HG02973 (cell line): ENCODE measurements around the gene CLIC5.
"Not testable (repeated sequence)": the region's sequence is repeated elsewhere in the genome, so short reads cannot be mapped to it uniquely, and the experiment has no call there.

Experiments
- ATAC-seq: cut with Tn5 transposase; IDR thresholded peaks from one replicate; pipeline ENCODE4 v1.9.1; 2021; ENCODE audit warnings: moderate library complexity; ENCODE audit not compliant: unreplicated experiment

CLIC5 gene

GRCh38 chr6:45929421-45930361 is 86.0 kb downstream of the CLIC5 start:
- ATAC-seq = no peak

GRCh38 chr6:45928721-45929305 is 86.8 kb downstream of the CLIC5 start:
- ATAC-seq = no peak

- ATAC-seq = no peak
Observed at GRCh38 chr6:45927421-45928320, 88.0 kb downstream of the CLIC5 start.

- not testable (repeated sequence) for ATAC-seq
Observed at GRCh38 chr6:45926423-45926822, 89.2 kb downstream of the CLIC5 start.

GRCh38 chr6:45924763-45925342 is 90.8 kb downstream of the CLIC5 start:
- no peak for ATAC-seq

- ATAC-seq = peak; percentile 61
Observed at GRCh38 chr6:45923831-45924391, 91.7 kb downstream of the CLIC5 start.

GRCh38 chr6:45922728-45923351 is 92.8 kb downstream of the CLIC5 start:
- ATAC-seq = no peak

- ATAC-seq = no peak
Observed at GRCh38 chr6:45921691-45922281, 93.9 kb downstream of the CLIC5 start.

GRCh38 chr6:45920819-45921511 is 94.7 kb downstream of the CLIC5 start:
- peak; percentile 44 for ATAC-seq

GRCh38 chr6:45917439-45917838 is 98.2 kb downstream of the CLIC5 start:
- no peak for ATAC-seq

GRCh38 chr6:45916692-45917091 is 99.0 kb downstream of the CLIC5 start:
- no peak for ATAC-seq

- ATAC-seq = no peak
Observed at GRCh38 chr6:45915780-45916468, 99.7 kb downstream of the CLIC5 start.

- ATAC-seq = no peak
Observed at GRCh38 chr6:45911691-45912090, 104.0 kb downstream of the CLIC5 start.

- no peak for ATAC-seq
Observed at GRCh38 chr6:45903959-45904358, 111.7 kb downstream of the CLIC5 start.

GRCh38 chr6:45902984-45903383 is 112.7 kb downstream of the CLIC5 start:
- no peak for ATAC-seq

GRCh38 chr6:45901767-45902650 is 113.7 kb downstream of the CLIC5 start:
- ATAC-seq = no peak
